Parathyroid adenoma (tissue), 2 donors: ENCODE measurements around the gene CFAP100.

ENCODE experiments used
- H2AFZ ChIP-seq: fragments of 300-600 bp; sonication (generic); one replicate; pipeline ENCODE4 v1.7.0; 2017; ENCODE audit warnings: antibody characterized with exemption, mild to moderate bottlenecking
- H3K27ac ChIP-seq: fragments of 300-600 bp; sonication (generic); one replicate; pipeline ENCODE4 v1.7.0; 2017
- H3K27me3 ChIP-seq: fragments of 300-600 bp; sonication (generic); one replicate; pipeline ENCODE4 v1.7.0; 2017; ENCODE audit warnings: low read length; ENCODE audit not compliant: control insufficient read depth, insufficient read depth
- H3K36me3 ChIP-seq: fragments of 300-600 bp; sonication (generic); one replicate; pipeline ENCODE4 v1.7.0; 2017; ENCODE audit warnings: low read length; ENCODE audit not compliant: control insufficient read depth, insufficient read depth
- H3K4me1 ChIP-seq: fragments of 300-600 bp; sonication (generic); one replicate; pipeline ENCODE4 v1.7.0; 2017; ENCODE audit warnings: control low read depth
- H3K4me2 ChIP-seq: fragments of 300-600 bp; sonication (generic); one replicate; pipeline ENCODE4 v1.7.0; 2017; ENCODE audit warnings: low read length
- H3K4me3 ChIP-seq: fragments of 300-600 bp; sonication (generic); one replicate; pipeline ENCODE4 v1.7.0; 2017; ENCODE audit warnings: low read depth, low read length
- H3K79me2 ChIP-seq: fragments of 300-600 bp; sonication (generic); one replicate; pipeline ENCODE4 v1.7.0; 2017; ENCODE audit warnings: control low read depth
- H3K9ac ChIP-seq: fragments of 300-600 bp; sonication (generic); one replicate; pipeline ENCODE4 v1.7.0; 2017; ENCODE audit warnings: mild to moderate bottlenecking
- H3K9me3 ChIP-seq: fragments of 300-600 bp; sonication (generic); one replicate; pipeline ENCODE4 v1.7.0; 2017; ENCODE audit warnings: low read length; ENCODE audit not compliant: control insufficient read depth
- CTCF ChIP-seq: fragments of 300-600 bp; sonication (generic); IDR thresholded peaks from one replicate; pipeline ENCODE4 v1.7.0; 2017; ENCODE audit warnings: antibody characterized with exemption, mild to moderate bottlenecking
- donor health status: primary hyperparathyroidism.

Gene CFAP100

GRCh38 chr3:126451511-126451910 lies 56.8 kb downstream of the CFAP100 start:
- no peak for TF ChIP-seq CTCF
- Histone ChIP-seq H3K9me3 (no peaks in the 10 kb centered on the region), H3K9ac (no peak overlapping the region), H3K4me3 (no peak overlapping the region), H3K4me2 (no peak overlapping the region), H3K4me1 (no peaks in the 10 kb centered on the region), H3K27me3 (no peaks in the 10 kb centered on the region), H3K36me3 (no peaks in the 10 kb centered on the region), H3K27ac (no peak overlapping the region), H2AFZ (no peak overlapping the region), H3K79me2 (peaks cover 3% of the 10 kb centered on the region)

DNA sequence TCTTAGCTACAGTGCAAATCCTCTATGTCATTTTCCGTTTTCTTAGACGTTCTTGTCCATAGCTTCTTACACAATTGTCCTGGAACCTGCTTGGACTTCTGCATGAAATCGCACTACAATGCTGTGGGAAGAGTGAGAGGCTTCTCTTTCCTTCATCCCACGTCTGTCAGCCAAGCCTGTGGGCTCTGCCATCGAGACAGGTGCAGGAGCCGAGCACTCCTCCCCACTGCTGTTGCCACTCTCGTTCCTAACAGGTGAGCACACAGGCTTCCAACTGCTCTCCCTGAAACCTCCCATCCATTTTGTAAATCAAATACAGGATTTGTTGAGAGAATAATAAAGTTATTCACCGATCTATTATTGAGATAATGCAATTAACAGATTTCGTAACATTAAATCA lies 57.5 kb downstream of the CFAP100 start:
- Histone ChIP-seq H3K79me2 (peaks cover 3% of the 10 kb centered on the region), H3K4me1 (no peaks in the 10 kb centered on the region), H3K9ac (no peak overlapping the region), H3K27me3 (no peaks in the 10 kb centered on the region), H3K4me2 (no peak overlapping the region), H3K9me3 (no peaks in the 10 kb centered on the region), H3K36me3 (no peaks in the 10 kb centered on the region), H3K27ac (no peak overlapping the region), H2AFZ (no peak overlapping the region), H3K4me3 (no peak overlapping the region)
- no peak for TF ChIP-seq CTCF

DNA sequence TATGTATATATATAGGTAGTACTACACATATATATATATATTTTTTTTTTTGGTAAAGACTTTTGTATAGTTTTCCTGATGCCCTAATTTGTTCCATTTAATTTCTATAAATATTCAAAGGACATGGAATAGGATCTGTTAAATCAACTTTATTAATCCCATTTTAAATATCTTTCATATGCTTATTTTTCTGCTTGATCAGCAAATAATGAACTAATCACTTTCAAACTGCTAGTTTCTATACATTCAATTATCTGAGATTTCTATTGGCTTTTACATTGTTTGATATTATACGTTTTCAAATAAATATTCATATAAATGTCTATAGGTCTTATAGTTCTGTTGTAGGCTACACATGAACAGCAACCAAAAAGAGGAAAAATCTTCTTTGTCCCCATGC lies 59.3 kb downstream of the CFAP100 start:
- Histone ChIP-seq H3K79me2 (peaks cover 6% of the 10 kb centered on the region), H3K27me3 (no peaks in the 10 kb centered on the region), H3K9me3 (no peaks in the 10 kb centered on the region), H3K4me1 (no peaks in the 10 kb centered on the region), H3K4me3 (no peak overlapping the region), H3K9ac (no peak overlapping the region), H3K36me3 (no peaks in the 10 kb centered on the region), H3K27ac (no peak overlapping the region), H3K4me2 (no peak overlapping the region), H2AFZ (no peak overlapping the region)
- no peak for TF ChIP-seq CTCF

- no peak overlapping the region for H3K4me2 ChIP-seq
- H3K27ac ChIP-seq: no peak overlapping the region
- no peaks in the 10 kb centered on the region for H3K36me3 ChIP-seq
These were observed 59.9 kb downstream of the CFAP100 start for GRCh38 chr3:126454437-126455198.

More at GRCh38 chr3:126454437-126455198, 59.9 kb downstream of the CFAP100 start:
- Histone ChIP-seq H2AFZ (no peak overlapping the region), H3K4me1 (no peaks in the 10 kb centered on the region), H3K27me3 (no peaks in the 10 kb centered on the region), H3K4me3 (no peak overlapping the region), H3K9me3 (no peaks in the 10 kb centered on the region), H3K79me2 (peaks cover 6% of the 10 kb centered on the region), H3K9ac (no peak overlapping the region)
- TF ChIP-seq CTCF: no peak
